Aorta (tissue), 5 donors: ENCODE data around the gene CBFA2T2. TPM values are rescaled to one million over a fixed set of nuclear protein-coding genes. Genes with fewer than 3 reads are reported as not detected.

Source experiments
- ATAC-seq: fragments of 200-7000 bp; cut with Tn5 transposase; one replicate; pipeline ENCODE4 v1.9.1; 2022; ENCODE audit warnings: moderate library complexity; ENCODE audit not compliant: low FRiP score
- DNase-seq, 2 donors: peaks; one replicate each; pipeline ENCODE4 v3.0.0-alpha.2; 2020
- H3K27ac ChIP-seq, 2 donors: one replicate each; pipeline ENCODE4 v1.5.1; 2013; ENCODE audit warnings: low read length in 2 of 2, mild to moderate bottlenecking in 2 of 2, moderate library complexity in 2 of 2, control low read depth in 1 of 2, inconsistent platforms in 1 of 2, low read depth in 1 of 2
- H3K27me3 ChIP-seq, 2 donors: one replicate each; pipeline ENCODE4 v1.6.1; 2013; ENCODE audit warnings: control low read depth in 1 of 2, low read length in 1 of 2, mild to moderate bottlenecking in 1 of 2, moderate library complexity in 1 of 2; ENCODE audit not compliant: insufficient read depth in 2 of 2, control insufficient read depth in 1 of 2
- H3K36me3 ChIP-seq, 2 donors: one replicate each; pipeline ENCODE4 v1.6.1; 2013; ENCODE audit warnings: control low read depth in 1 of 2, low read length in 1 of 2, mild to moderate bottlenecking in 1 of 2; ENCODE audit not compliant: insufficient read depth in 2 of 2, control insufficient read depth in 1 of 2
- H3K4me1 ChIP-seq, 2 donors: one replicate each; pipeline ENCODE4 v1.6.1; 2013; ENCODE audit warnings: low read length in 2 of 2, control low read depth in 1 of 2, mild to moderate bottlenecking in 1 of 2, moderate library complexity in 1 of 2; ENCODE audit not compliant: insufficient read depth in 2 of 2, control insufficient read depth in 1 of 2
- H3K4me3 ChIP-seq, 2 donors: one replicate each; pipeline ENCODE4 v1.5.1; 2013; ENCODE audit warnings: low read length in 2 of 2, control low read depth in 1 of 2, mild to moderate bottlenecking in 1 of 2
- H3K9me3 ChIP-seq: one replicate; pipeline ENCODE4 v1.6.1; 2013; ENCODE audit warnings: mild to moderate bottlenecking, low read length; ENCODE audit not compliant: control insufficient read depth
- WGBS, 2 donors: extraction: QIAGEN DNeasy Blood & Tissue Kit; methylation state at CpG; one replicate each; pipeline ENCODE4 v1.1.7; 2013; 5-methylcytosine and 5-hydroxymethylcytosine counted together
- intact Hi-C, 2 donors: fragments of 100-400 bp; cut with DNase I; formaldehyde crosslinking; loops; one replicate each; pipeline versions ENCODE4 v1.14.2 to v1.15.0; 2022
- polyA plus RNA-seq, 2 donors: library from polyadenylated mRNA; stranded (reverse); fragments of 200-250 nt; gene quantifications; one replicate each; pipeline ENCODE4 v1.2.3, GENCODE V29; 2013
- total RNA-seq, 2 donors: library from RNA; stranded (reverse); fragmentation: NEBNext Ultra II Directional; extraction: Animal tissue kit (Norgen Biotek cat#: 25700); gene quantifications; one replicate each; pipeline ENCODE4 v1.2.1, GENCODE V29; 2021
- donor health status: healthy with polysubstance abuse.
- donor health status: Bipolar disorder and iron deficiency.
- donor health status: DM: no; HTN: no; CAD: no.
- donor health status: DM: no; HTN: no; CAD: no.
- donor health status: DM: yes; HTN: yes; CAD: no.

CBFA2T2 gene
- total and polyA plus RNA-seq, 4 donors = 2.1 to 20.2 (median 11.9) TPM

DNA sequence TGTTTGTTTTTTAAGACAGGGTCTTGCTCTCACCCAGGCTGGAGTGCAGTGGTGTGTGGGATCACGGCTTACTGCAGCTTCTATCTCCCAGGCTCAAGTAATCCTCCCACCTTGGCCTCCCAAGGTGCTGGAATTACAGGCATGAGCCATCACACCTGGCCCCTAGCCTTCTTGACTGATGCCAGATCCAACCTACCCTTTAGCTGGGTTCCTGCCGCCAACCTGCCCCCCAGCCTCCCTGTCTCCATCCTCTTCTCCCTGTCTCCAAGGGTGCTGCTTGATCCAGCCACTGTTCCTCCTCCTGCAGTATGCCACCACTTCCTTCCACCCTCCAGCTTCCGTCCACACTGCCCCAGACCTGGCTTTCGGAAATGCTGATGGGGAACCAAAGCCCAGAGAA lies 169.0 kb downstream of the CBFA2T2 start:
- DNase-seq (no peak), ATAC-seq (no peak)
- no peaks in the 10 kb centered on the region for H3K36me3 ChIP-seq
- no peaks in the 10 kb centered on the region for H3K9me3 ChIP-seq
- WGBS, 2 donors = 94 to 97% methylated on average over 4 of the region's 4 CpGs
- no peak overlapping the region for H3K27ac ChIP-seq
- H3K4me1 ChIP-seq = no peaks in the 10 kb centered on the region
- H3K27me3 ChIP-seq = no peaks in the 10 kb centered on the region
- intact Hi-C loops = no loop called here
- H3K4me3 ChIP-seq = no peak overlapping the region

DNA sequence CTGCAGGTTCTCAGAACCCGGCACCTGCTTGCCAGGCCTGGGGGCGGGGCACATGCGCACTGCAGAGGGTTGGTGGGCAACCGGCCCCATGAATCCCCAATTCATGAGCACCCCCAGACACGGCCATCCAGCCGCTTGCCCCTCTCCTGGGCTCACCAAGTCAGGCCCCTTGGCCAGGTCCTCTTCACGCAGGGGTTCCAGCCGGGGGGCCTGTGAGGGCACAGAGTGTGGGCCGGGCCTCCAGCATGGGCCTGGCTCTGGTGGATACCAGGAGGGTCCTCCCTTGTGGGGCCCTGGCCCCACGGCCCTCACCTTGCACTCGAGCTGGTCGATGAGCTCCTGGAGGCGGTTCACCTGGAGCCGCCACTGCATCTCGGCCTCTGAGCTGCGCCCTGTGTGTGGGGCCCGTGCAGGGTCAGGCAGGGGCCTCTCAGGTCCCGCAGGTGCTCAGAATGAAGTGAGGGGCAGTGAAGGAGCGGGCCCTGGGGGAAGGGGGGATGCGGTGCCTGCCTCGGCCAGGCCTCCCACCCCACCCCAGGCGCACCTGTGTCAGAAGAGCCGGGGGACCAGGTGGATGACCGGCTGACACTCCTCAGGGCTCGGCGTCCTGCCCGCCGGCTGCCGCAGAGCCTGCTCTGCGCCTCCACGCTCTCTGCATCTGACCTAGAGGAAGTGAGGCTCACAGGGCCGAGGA lies 169.6 kb downstream of the CBFA2T2 start:
- intact Hi-C loops = no loop called here
- H3K27me3 ChIP-seq = no peaks in the 10 kb centered on the region
- H3K36me3 ChIP-seq = no peaks in the 10 kb centered on the region
- DNase-seq (peak; percentile 45 to 62), ATAC-seq (no peak)
- no peak overlapping the region for H3K27ac ChIP-seq
- 95 to 96% methylated on average over 32 of the region's 32 CpGs for WGBS, 2 donors
- H3K4me1 ChIP-seq = no peaks in the 10 kb centered on the region
- H3K9me3 ChIP-seq = no peaks in the 10 kb centered on the region
- no peak overlapping the region for H3K4me3 ChIP-seq

DNA sequence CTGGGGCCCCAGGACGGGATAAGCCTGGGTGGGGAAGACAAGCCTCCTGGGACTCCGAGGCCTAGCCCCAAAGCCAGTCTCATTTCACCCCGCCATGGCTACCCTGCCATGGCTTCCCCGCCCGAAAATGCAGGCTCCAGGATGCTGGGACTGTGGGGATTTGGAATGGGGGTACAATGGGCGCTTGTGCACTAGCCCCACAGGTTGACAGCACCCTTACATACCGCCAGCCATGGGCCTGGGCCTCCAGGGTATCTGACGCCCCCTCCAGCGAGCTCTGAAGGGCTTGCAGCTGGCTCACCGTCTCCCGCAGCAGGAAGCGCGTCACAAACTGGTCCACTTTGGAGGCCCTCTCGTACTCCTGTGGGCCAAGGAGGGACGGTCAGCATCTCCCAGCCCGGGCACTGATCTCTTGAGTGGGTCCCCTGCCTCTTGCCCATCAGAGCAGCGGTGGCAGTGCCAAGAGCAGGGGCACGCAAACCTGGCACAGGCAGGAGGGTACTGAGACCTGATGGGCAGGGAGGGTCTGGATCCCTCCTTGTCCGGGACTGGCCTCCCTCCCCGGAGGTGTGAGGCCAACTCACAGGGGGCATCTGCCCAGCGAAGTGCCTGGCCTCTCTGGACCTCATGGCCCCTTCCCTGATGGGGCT lies 170.3 kb downstream of the CBFA2T2 start:
- intact Hi-C loops = no loop called here
- ATAC-seq (no peak), DNase-seq (peak in 1 of 2 donors; percentile 29)
- no peak overlapping the region for H3K27ac ChIP-seq
- no peaks in the 10 kb centered on the region for H3K27me3 ChIP-seq
- no peaks in the 10 kb centered on the region for H3K9me3 ChIP-seq
- H3K4me1 ChIP-seq = no peaks in the 10 kb centered on the region
- no peaks in the 10 kb centered on the region for H3K36me3 ChIP-seq
- 90 to 92% methylated on average over 21 of the region's 21 CpGs for WGBS, 2 donors
- H3K4me3 ChIP-seq = no peak overlapping the region

DNA sequence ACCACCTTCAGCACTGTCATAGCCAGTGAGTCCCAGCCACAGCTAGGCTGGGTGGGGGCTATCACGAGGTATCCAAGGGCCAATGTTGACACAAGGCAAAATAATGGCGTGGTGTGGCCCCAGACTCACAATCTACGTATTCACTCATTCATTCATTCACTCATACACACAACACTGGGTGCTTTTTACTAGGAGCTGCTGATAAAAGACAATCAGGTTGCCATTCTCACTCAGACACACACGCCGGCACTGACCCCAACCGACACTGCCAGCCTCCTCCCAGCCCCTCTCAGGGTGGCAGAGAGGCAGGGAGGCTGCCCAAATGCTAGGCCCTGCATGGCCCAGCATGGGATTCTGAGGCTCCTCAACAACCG lies 170.8 kb downstream of the CBFA2T2 start:
- intact Hi-C loops = no loop called here
- ATAC-seq (no peak), DNase-seq (peak in 1 of 2 donors; percentile 17)

DNA sequence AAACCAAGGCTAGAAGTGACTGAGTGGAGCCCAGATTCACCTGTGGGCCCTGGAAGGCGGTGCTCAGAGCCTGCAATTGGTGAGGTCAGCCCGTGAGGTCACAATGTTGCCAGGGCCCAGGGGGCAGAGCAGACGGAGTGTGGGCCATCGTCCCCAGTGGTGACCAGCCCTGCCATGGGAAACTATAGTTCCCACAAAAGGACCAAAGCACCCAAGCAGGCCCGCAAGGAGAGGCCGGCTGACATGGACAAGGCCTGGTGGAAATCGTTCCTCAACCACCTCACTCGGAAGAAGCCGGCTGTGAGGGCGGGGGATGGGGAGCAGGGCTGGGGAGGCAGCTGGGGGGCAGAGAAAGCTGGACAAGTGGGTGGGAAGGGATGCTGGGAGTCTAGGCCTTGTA lies 172.3 kb downstream of the CBFA2T2 start, which contains the start of gene C20orf144:
C20orf144 (plus strand) TSS at position 156 of the 400 bp plus-strand sequence; CDS start at position 175, 19 bp downstream.
- Histone ChIP-seq H3K9me3 (no peaks in the 10 kb centered on the region), H3K27me3 (no peaks in the 10 kb centered on the region), H3K4me3 (peak within 1 kb of the TSS; percentile 54 to 60), H3K36me3 (no peaks in the 10 kb centered on the region), H3K4me1 (no peaks in the 10 kb centered on the region), H3K27ac (peak within 1 kb of the TSS in 1 of 2 donors; percentile 74)
- intact Hi-C loops = no loop called here
- WGBS, 2 donors = 94 to 96% methylated on average over 10 of the region's 10 CpGs
- DNase-seq (no peak), ATAC-seq (no peak)

More for the DNA sequence above, 170.8 kb downstream of the CBFA2T2 start:
- H3K9me3 ChIP-seq = no peaks in the 10 kb centered on the region
- no peak overlapping the region for H3K4me3 ChIP-seq
- 90 to 92% methylated on average over 7 of the region's 7 CpGs for WGBS, 2 donors
- no peaks in the 10 kb centered on the region for H3K36me3 ChIP-seq
- no peaks in the 10 kb centered on the region for H3K4me1 ChIP-seq
- H3K27me3 ChIP-seq = no peaks in the 10 kb centered on the region
- H3K27ac ChIP-seq = no peak overlapping the region

DNA sequence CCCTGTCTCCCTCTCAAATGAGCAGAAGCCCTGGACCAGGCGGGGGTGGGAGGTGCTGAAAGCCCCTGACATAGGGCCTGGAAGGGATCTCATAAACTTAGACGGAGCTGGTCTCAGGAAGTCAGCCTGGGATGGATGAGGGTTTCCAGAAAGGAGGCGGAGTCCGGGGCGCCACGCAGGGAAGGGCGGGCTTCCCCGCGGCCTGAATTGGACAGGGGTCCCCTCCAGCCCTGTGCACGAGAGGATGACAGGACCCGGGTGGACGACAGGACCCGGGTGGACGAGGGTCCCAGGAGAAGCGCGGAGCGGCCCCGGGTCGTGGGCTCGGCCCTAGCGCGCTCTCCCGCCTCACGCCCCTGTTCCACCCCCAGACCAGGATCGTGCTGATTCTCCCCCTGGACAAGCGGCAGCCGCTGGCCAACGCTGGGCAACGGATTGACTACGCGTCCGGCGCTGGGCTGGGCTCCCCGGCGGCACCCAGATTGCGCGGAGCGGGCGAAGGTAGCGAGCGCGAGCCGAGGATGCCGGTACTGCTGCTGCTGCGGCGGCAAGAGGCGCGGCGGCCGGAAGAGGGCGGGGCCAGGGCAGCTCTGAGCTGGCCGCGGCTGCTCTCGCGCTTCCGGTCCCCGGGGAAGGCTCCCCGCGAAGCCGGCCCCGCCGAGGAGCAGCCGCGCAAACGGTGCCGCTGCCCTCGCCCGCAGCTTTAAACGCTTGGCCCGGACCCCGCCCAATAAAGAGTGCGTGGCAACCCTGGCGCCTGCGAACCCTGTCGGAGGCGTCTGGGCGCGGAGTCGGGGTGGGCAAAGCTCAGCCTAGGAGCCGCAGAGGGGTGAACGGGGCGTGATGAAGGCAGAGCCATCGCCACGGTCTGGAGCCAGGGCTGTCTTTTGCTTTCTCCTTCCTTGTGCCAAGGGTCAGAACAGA lies 173.5 kb downstream of the CBFA2T2 start:
- Histone ChIP-seq H3K9me3 (no peaks in the 10 kb centered on the region), H3K4me3 (peak overlapping the region; percentile 54 to 60), H3K27me3 (no peaks in the 10 kb centered on the region), H3K36me3 (no peaks in the 10 kb centered on the region), H3K27ac (peak overlapping the region; percentile 38 to 91), H3K4me1 (no peaks in the 10 kb centered on the region)
- DNase-seq = peak; percentile 92 to 96
- WGBS, 2 donors = 1% methylated on average over 73 to 84 of the region's 84 CpGs
- ATAC-seq = peak; percentile 69
- intact Hi-C loops = no loop called here

DNA sequence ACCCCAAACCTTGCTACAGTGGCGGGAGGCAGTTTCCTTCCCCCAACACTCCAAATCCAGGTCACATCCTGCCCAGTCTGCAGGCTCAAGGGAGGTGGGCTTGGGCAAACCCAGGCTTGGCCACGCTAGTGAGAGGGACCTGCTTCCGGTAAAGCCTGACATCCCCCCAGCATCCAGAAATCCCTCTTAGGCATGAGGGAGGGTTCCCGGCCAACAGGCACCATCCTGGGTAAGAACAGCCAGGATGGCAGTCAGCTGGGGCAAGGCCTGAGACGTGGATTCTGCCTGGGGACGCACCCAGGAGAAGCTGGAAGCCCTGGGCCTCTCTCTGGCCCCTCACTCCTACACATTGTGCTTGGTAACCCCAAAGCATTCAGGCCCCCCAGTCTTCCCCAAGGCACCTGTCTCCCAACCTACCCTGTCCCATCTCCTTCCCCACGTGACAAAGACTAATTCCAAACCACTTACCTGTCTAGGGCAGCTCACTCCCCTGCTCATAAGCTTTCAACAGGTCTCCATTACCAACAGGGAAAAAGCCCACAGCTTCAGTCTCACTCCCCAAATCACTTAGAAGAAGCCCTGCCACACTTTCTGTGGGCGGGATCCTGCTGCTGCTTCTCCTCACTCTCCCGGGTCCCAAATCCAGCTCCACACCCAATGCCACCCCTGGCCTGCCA lies 174.3 kb downstream of the CBFA2T2 start:
- peak overlapping the region; percentile 38 to 91 for H3K27ac ChIP-seq
- ATAC-seq = no peak
- H3K4me3 ChIP-seq = peak overlapping the region; percentile 54 to 60
- H3K9me3 ChIP-seq = no peaks in the 10 kb centered on the region
- no peak for DNase-seq
- no peaks in the 10 kb centered on the region for H3K27me3 ChIP-seq
- no peaks in the 10 kb centered on the region for H3K4me1 ChIP-seq
- WGBS, 2 donors = 42 to 46% methylated on average over 9 of the region's 9 CpGs
- H3K36me3 ChIP-seq = no peaks in the 10 kb centered on the region
- intact Hi-C loops = no loop called here

- WGBS, 2 donors = 95 to 97% methylated on average over 2 of the region's 2 CpGs
- ATAC-seq = no peak
- H3K27ac ChIP-seq = peak overlapping the region in 1 of 2 donors; percentile 91
- H3K4me1 ChIP-seq = no peaks in the 10 kb centered on the region
- no peaks in the 10 kb centered on the region for H3K9me3 ChIP-seq
- no peak overlapping the region for H3K4me3 ChIP-seq
- H3K36me3 ChIP-seq = no peaks in the 10 kb centered on the region
- no peaks in the 10 kb centered on the region for H3K27me3 ChIP-seq
- intact Hi-C loops = loop anchor here in 1 of 2 donors (5.0 kb wide), 2 partner anchors 207 to 247 kb away; no protein-coding TSS in a partner anchor
- DNase-seq = no peak
Observed at GRCh38 chr20:33664762-33665144, 174.9 kb downstream of the CBFA2T2 start.
